Measurements from ENCODE around the gene RNF212B. TPM values are rescaled to one million over a fixed set of nuclear protein-coding genes. Genes with fewer than 3 reads are reported as not detected.

The RNF212B gene
- total and polyA plus RNA-seq, 10 of the 15 experiments (the other 5 are each of a cell fraction or from before 2014, with no cell fraction given) = not detected

DNA sequence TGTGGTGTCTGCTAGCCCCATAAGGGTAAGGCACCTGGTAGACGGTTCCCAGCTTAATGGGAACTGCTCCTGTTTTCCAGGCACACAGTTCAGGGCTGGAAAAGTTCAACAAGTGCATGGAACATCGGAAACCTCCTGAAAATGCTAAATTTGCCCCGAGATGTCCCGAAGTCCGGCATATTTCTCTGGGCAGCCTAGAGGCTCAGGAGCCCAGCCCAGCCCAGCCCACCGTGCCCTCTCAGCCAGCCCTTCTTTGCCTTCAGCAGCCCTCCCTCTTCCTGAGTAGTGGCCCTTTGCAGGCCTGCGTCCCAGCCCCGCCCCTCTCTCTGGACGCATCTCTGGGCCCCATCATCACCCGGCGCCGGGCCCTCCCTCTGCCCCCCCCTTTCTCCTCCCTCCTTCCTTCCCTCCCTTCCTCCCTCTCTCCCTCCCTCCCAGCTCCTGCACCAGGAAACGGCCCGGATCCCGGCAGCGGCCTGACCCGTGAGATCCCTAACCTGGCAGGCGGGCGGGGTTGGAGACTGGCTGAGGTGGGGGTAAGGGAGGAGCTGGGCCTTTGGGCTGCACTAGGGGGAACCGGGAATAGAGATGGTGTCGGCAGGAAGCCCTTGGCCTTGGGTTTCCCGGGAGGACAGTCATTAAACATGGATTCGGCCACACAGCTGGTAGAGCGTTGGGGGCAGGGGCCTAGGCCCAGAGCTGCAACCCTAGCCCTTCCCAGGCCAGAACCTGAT is 68.8 kb downstream of the RNF212B start, which contains the start of gene BCL2L2 (continued):
- TF ChIP-seq IKZF1 (conservative IDR thresholded peaks at IDR 0.05) = peak; percentile 90
- no peak for TF ChIP-seq NFYB (IDR thresholded peaks at IDR 0.05; ENCODE audit: insufficient read depth, low read depth, low read length)
- peak; percentile 96 for TF ChIP-seq RELB (IDR thresholded peaks at IDR 0.05; ENCODE audit: low read depth)
- TF ChIP-seq NR2F1 (conservative IDR thresholded peaks at IDR 0.05) = no peak
- peak; percentile 68 for TF ChIP-seq ATF3 (IDR thresholded peaks at IDR 0.05; ENCODE audit: borderline replicate concordance, extremely low read depth, low read depth, low read length)
- TF ChIP-seq ZNF622 (IDR thresholded peaks at IDR 0.05) = no peak
- TF ChIP-seq ELK1 (IDR thresholded peaks at IDR 0.05; ENCODE audit: low read depth, low read length) = peak; percentile 39; the same call in 1 of the 2 replicates
- TF ChIP-seq HDGF (IDR thresholded peaks at IDR 0.05) = peak; percentile 78
- no peak for TF ChIP-seq POU2F2 (IDR thresholded peaks at IDR 0.05; ENCODE audit: borderline replicate concordance, low read depth, low read length)
- TF ChIP-seq HCFC1 (IDR thresholded peaks at IDR 0.05; ENCODE audit: low read length) = peak; percentile 72
- no peak for TF ChIP-seq RUNX3 (IDR thresholded peaks at IDR 0.05; ENCODE audit: low read length)
- no peak; the same call in 1 of the 2 replicates for TF ChIP-seq SMAD5 (IDR thresholded peaks at IDR 0.05; ENCODE audit: low read depth)
- TF ChIP-seq POLR2A (IDR thresholded peaks at IDR 0.05; ENCODE audit: low read depth, low read length) = peak; percentile 91
- TF ChIP-seq IRF4 (IDR thresholded peaks at IDR 0.05; ENCODE audit: low read depth, low read length) = no peak
- peak; percentile 99 for TF ChIP-seq CREM (IDR thresholded peaks at IDR 0.05; ENCODE audit: low read depth)
- 0 out of 2 replicates have a peak, but pooled peaks have one; percentile 24 for TF ChIP-seq MEF2A (IDR thresholded peaks at IDR 0.05; ENCODE audit: insufficient read depth, low read depth, low read length)
- TF ChIP-seq NR2C1 (IDR thresholded peaks at IDR 0.05) = peak; percentile 9; the same call in 1 of the 2 replicates
- TF ChIP-seq, protein P1, sequence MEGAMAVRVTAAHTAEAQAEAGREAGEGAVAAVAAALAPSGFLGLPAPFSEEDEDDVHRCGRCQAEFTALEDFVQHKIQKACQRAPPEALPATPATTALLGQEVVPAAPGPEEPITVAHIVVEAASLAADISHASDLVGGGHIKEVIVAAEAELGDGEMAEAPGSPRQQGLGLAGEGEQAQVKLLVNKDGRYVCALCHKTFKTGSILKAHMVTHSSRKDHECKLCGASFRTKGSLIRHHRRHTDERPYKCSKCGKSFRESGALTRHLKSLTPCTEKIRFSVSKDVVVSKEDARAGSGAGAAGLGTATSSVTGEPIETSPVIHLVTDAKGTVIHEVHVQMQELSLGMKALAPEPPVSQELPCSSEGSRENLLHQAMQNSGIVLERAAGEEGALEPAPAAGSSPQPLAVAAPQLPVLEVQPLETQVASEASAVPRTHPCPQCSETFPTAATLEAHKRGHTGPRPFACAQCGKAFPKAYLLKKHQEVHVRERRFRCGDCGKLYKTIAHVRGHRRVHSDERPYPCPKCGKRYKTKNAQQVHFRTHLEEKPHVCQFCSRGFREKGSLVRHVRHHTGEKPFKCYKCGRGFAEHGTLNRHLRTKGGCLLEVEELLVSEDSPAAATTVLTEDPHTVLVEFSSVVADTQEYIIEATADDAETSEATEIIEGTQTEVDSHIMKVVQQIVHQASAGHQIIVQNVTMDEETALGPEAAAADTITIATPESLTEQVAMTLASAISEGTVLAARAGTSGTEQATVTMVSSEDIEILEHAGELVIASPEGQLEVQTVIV (IDR thresholded peaks at IDR 0.05; ENCODE audit: borderline replicate concordance, partially characterized antibody) = peak; percentile 11
- TF ChIP-seq BHLHE40 (IDR thresholded peaks at IDR 0.05; ENCODE audit: borderline replicate concordance in 1 of 2, low read depth in 2 of 2, low read length in 1 of 2) = 0 out of 4 replicates have a peak, but pooled peaks have one; percentile 10 to 17
- TF ChIP-seq PAX8 (IDR thresholded peaks at IDR 0.05) = no peak
- TF ChIP-seq SRF (IDR thresholded peaks at IDR 0.05; ENCODE audit: low read depth in 2 of 2, low read length in 2 of 2) = peak; percentile 29 to 92; a peak in 2 of 4 replicates
- 0 out of 2 replicates have a peak, but pooled peaks have one; percentile 53 for TF ChIP-seq POLR2AphosphoS2 (IDR thresholded peaks at IDR 0.05; ENCODE audit: low read depth, low read length)
- 0 out of 2 replicates have a peak, but pooled peaks have one; percentile 78 for TF ChIP-seq SIN3A (IDR thresholded peaks at IDR 0.05; ENCODE audit: low read depth, low read length)
- TF ChIP-seq CHD4 (IDR thresholded peaks at IDR 0.05) = no peak

Measured in GM12878 (cell line).